HEK293T (cell line): Measurements from ENCODE around the gene EIF3F.

ENCODE experiments used
- CTCF ChIA-PET: fragments of 350-600 bp; formaldehyde crosslinking; extraction: SDS; loops from one replicate; lab custom pipeline; 2021; ENCODE audit warnings: antibody characterized with exemption, inconsistent platforms; lab: Yijun Ruan, JAX
- POLR2A ChIA-PET: fragments of 350-600 bp; formaldehyde crosslinking; extraction: SDS; loops from one replicate; lab custom pipeline; 2020; ENCODE audit warnings: antibody characterized with exemption, inconsistent platforms; lab: Yijun Ruan, JAX
- DNase-seq: peaks from one replicate; pipeline ENCODE4 v3.0.0; 2012; ENCODE audit warnings: mixed read lengths; ENCODE audit errors: extremely low spot score
- ARNT ChIP-seq: fragments of 450-650 bp; IDR thresholded peaks from 2 replicates; pipeline ENCODE4 v1.6.1; 2017; ENCODE audit warnings: mild to moderate bottlenecking
- BHLHE40 ChIP-seq: fragments of 450-650 bp; IDR thresholded peaks from 2 replicates; pipeline ENCODE4 v1.6.1; 2016; ENCODE audit warnings: mild to moderate bottlenecking, moderate library complexity, borderline replicate concordance
- CTBP1 ChIP-seq: fragments of 450-650 bp; IDR thresholded peaks from 2 replicates; pipeline ENCODE4 v1.6.1; 2016; ENCODE audit warnings: borderline replicate concordance
- ELF4 ChIP-seq: fragments of 450-650 bp; IDR thresholded peaks from 2 replicates; pipeline ENCODE4 v1.6.1; 2017; ENCODE audit warnings: antibody characterized with exemption
- FOXA1 ChIP-seq: fragments of 450-650 bp; IDR thresholded peaks from 2 replicates; pipeline ENCODE4 v1.6.1; 2016; ENCODE audit warnings: mild to moderate bottlenecking
- FOXK2 ChIP-seq: fragments of 450-650 bp; IDR thresholded peaks from 2 replicates; pipeline ENCODE4 v1.6.1; 2016; ENCODE audit warnings: mild to moderate bottlenecking
- FOXM1 ChIP-seq: fragments of 450-650 bp; IDR thresholded peaks from 2 replicates; pipeline ENCODE4 v1.6.1; 2017; ENCODE audit warnings: mild to moderate bottlenecking, borderline replicate concordance
- HDGF ChIP-seq: fragments of 450-650 bp; IDR thresholded peaks from 2 replicates; pipeline ENCODE4 v1.6.1; 2017; ENCODE audit warnings: antibody characterized with exemption, borderline replicate concordance
- L3MBTL2 ChIP-seq: fragments of 450-650 bp; conservative IDR thresholded peaks from 2 replicates; pipeline ENCODE4 v1.6.1; 2016; ENCODE audit warnings: mild to moderate bottlenecking
- LEF1 ChIP-seq: fragments of 450-650 bp; IDR thresholded peaks from 2 replicates; pipeline ENCODE4 v1.6.1; 2017; ENCODE audit warnings: mild to moderate bottlenecking, borderline replicate concordance
- NFRKB ChIP-seq: fragments of 450-650 bp; IDR thresholded peaks from 2 replicates; pipeline ENCODE4 v1.6.1; 2016; ENCODE audit warnings: mild to moderate bottlenecking, moderate library complexity
- SP1 ChIP-seq: fragments of 450-650 bp; IDR thresholded peaks from 2 replicates; pipeline ENCODE4 v1.6.1; 2017
- SUZ12 ChIP-seq: fragments of 450-650 bp; IDR thresholded peaks from 2 replicates; pipeline ENCODE4 v1.6.1; 2016; ENCODE audit warnings: mild to moderate bottlenecking
- TARDBP ChIP-seq: fragments of 450-650 bp; IDR thresholded peaks from 2 replicates; pipeline ENCODE4 v1.6.1; 2016
- ZNF384 ChIP-seq: fragments of 450-650 bp; IDR thresholded peaks from 2 replicates; pipeline ENCODE4 v1.6.1; 2016
- TF ChIP-seq, protein P1 (sequence below): fragments of 450-650 bp; IDR thresholded peaks from 2 replicates; pipeline ENCODE4 v1.6.1; 2016

EIF3F gene

DNA sequence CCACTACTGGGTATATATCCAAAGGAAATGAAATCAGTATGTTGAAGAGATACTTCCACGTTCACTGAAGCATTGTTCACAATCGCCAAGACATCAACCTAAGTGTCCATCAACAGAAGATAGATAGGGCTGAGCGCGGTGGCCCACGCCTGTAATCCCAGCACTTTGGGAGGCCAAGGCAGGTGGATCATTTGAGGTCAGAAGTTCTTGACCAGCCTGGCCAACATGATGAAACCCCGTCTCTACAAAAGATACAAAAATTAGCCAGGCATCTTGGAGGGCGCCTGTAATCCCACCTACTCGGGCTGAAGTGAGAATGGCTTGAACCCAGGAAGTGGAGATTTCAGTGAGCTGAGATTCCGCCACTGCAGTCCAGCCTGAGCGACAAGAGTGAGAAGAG lies 12.7 kb downstream of the EIF3F start:
- CTCF ChIA-PET = no interaction called here
- POLR2A ChIA-PET = no interaction called here
- no peak for DNase-seq
- no peak for TF ChIP-seq SUZ12
- TF ChIP-seq, protein P1, sequence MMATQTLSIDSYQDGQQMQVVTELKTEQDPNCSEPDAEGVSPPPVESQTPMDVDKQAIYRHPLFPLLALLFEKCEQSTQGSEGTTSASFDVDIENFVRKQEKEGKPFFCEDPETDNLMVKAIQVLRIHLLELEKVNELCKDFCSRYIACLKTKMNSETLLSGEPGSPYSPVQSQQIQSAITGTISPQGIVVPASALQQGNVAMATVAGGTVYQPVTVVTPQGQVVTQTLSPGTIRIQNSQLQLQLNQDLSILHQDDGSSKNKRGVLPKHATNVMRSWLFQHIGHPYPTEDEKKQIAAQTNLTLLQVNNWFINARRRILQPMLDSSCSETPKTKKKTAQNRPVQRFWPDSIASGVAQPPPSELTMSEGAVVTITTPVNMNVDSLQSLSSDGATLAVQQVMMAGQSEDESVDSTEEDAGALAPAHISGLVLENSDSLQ = no peak
- no peak for TF ChIP-seq ELF4
- no peak for TF ChIP-seq NFRKB
- TF ChIP-seq L3MBTL2 = no peak
- TF ChIP-seq LEF1 = no peak

DNA sequence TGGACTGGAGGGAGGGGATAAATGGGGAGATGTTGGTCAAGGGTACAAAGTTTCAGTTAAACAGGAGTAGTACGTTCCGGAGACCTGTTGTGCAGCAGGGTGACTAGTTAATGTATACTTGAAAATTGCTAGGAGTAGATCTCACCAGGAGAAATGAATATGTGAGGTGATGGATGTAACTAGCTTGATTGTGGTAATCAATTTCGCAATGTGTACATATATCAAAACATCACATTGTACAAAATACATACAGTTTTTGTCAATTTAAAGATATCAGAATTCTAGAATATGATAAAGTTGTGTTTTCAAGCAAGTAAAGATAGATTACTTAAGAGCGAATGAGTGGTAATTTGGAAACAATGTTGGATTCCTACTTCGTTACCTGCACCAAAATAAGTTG lies 13.3 kb downstream of the EIF3F start:
- TF ChIP-seq FOXM1 (no peak), ZNF384 (no peak), SP1 (no peak), SUZ12 (no peak), TARDBP (no peak), BHLHE40 (no peak), L3MBTL2 (no peak), FOXK2 (no peak), FOXA1 (no peak), ELF4 (no peak), HDGF (no peak), CTBP1 (no peak), LEF1 (no peak), ARNT (no peak), NFRKB (no peak)
- TF ChIP-seq, protein P1 = no peak
- ChIA-PET CTCF (no interaction called here), POLR2A (no interaction called here)
- no peak for DNase-seq

DNA sequence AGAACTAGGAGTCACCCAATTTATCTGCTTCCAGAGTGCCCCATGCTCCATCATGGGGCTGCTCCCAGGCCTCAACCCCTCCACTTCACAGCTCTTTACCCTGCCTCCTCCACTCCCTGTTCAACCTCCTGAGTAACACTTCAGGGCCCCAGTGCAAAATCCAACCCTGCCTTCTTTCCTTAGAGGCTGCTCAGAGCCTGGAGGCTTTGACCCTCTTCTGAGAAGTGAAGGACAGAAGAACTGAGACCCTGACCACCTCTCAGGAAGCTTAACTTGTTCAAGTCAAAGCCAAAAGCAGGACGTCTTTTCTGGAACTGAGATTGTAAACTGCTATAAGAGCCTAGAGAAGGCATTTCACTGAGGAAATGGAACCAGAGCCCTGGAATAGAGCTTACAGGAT lies 15.5 kb downstream of the EIF3F start:
- ChIA-PET CTCF (interaction anchor here (2.1 kb wide), 1 partner anchor 97 kb away, joined by 8 read pairs; no protein-coding TSS in a partner anchor), POLR2A (no interaction called here)
- DNase-seq = no peak
- TF ChIP-seq ELF4 (no peak), ZNF384 (no peak), HDGF (no peak), BHLHE40 (no peak), LEF1 (no peak), CTBP1 (no peak), ARNT (no peak), SUZ12 (no peak), FOXA1 (no peak), SP1 (no peak), FOXM1 (no peak), NFRKB (no peak), FOXK2 (no peak), L3MBTL2 (no peak), TARDBP (no peak)

DNA sequence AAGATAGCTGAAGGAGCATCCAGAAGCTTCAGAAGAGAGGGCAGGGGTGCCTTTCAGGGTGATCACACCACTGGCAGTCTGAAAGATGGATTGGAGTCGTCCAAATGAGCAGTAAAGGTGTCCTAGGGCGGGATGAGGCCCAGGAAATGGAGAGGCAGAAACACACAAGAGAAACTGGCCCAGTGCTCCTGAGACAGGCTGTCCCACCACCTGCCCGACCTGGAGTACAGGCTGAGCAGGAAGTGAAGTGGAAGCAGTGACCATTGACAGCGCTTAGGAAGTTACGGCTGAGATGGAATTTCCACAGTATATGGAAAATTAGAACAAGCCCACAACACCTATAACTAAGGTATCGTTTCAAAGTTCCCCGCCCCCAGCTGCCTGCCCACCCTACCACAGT lies 16.1 kb downstream of the EIF3F start:
- POLR2A ChIA-PET = no interaction called here

DNA sequence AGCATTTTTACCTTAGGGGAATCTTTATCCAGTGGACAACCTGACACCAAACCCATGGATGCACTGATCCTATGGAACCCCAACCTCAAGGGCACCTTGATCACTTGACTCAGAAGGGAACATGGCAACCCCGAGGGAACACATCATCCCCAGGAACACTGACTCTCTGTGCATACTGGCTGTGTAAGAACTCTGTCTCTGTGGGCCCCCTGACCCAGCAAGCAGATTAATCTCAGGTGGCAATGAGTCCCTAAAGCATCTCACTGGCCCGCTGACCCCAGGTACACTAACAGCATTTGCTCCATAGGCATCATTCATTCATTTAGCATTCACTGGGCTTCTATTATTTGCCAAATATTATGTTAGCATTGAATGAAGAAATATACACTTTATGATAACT lies 16.9 kb downstream of the EIF3F start:
- POLR2A ChIA-PET = no interaction called here
- CTCF ChIA-PET = interaction anchor here (0.8 to 2.1 kb wide), 3 partner anchors 85 to 95 kb away, joined by 3 to 8 read pairs (median 6); no protein-coding TSS in a partner anchor
- TF ChIP-seq ARNT (no peak), LEF1 (no peak), BHLHE40 (no peak), CTBP1 (no peak), ZNF384 (no peak), FOXK2 (no peak)
- no peak for DNase-seq

More for the DNA sequence above, 16.1 kb downstream of the EIF3F start:
- no peak for DNase-seq
- no peak for TF ChIP-seq ZNF384
- TF ChIP-seq L3MBTL2 = no peak
- TF ChIP-seq FOXK2 = no peak
- no peak for TF ChIP-seq NFRKB
- no peak for TF ChIP-seq SUZ12
- TF ChIP-seq CTBP1 = no peak
- TF ChIP-seq ELF4 = no peak
- CTCF ChIA-PET = interaction anchor here (2.1 kb wide), 1 partner anchor 96 kb away, joined by 8 read pairs; no protein-coding TSS in a partner anchor

DNA sequence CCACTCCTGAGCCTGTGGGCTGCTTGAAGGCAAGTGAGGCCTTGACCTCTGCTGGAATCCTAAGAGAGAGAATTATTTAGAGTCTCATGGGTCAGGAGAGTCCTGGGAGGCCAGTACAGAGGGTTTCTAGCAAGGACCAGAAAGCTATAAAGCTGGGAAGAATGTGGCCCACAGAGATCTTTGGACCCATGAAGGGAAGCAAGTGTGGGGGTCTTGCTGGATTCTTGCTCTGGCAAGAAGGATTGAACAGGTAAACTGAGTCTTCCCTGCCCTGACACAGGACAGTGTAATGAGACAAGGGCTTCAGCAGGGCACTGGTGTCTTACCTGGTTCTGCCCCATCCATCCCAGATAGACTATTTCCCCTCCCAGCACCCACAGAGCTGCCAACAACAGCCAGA lies 18.4 kb downstream of the EIF3F start:
- TF ChIP-seq NFRKB (no peak), SP1 (no peak), HDGF (no peak), SUZ12 (no peak), BHLHE40 (no peak), LEF1 (no peak), ELF4 (no peak), TARDBP (no peak), CTBP1 (no peak), FOXA1 (no peak), L3MBTL2 (no peak), ARNT (no peak), FOXM1 (no peak), ZNF384 (no peak)
- TF ChIP-seq, protein P1 = no peak
- ChIA-PET POLR2A (interaction anchor here (0.9 to 1.2 kb wide), 3 partner anchors 19 to 1010 kb away, joined by 3 to 4 read pairs (median 3); partner anchors contain the start of gene EIF3F), CTCF (interaction anchor here (0.5 to 2.5 kb wide), 13 partner anchors 11 to 352 kb away, joined by 3 to 34 read pairs (median 7); partner anchors contain the start of gene EIF3F)
- DNase-seq = no peak
